Peyer's patch (tissue), 4 donors: Measurements from ENCODE around the gene PKLR. TPM values are rescaled to one million over a fixed set of nuclear protein-coding genes. Genes with fewer than 3 reads are reported as not detected.

Experiments
- DNase-seq, 3 donors: peaks; one replicate each; pipeline ENCODE4 v3.0.0-alpha.2; 2017 to 2019
- H3K27ac ChIP-seq, 4 donors: fragments of 200-600 bp; sonication (generic); one replicate each; pipeline ENCODE4 v1.5.1; 2016 to 2019
- H3K27me3 ChIP-seq, 2 donors: fragments of 200-600 bp; sonication (generic); one replicate each; pipeline ENCODE4 v1.5.1; 2019
- H3K36me3 ChIP-seq, 3 donors: fragments of 200-600 bp; sonication (generic); one replicate each; pipeline ENCODE4 v1.5.1; 2016 to 2019
- H3K4me1 ChIP-seq, 4 donors: fragments of 200-600 bp; sonication (generic); one replicate each; pipeline ENCODE4 v1.5.1; 2016 to 2019
- H3K4me3 ChIP-seq, 4 donors: fragments of 200-600 bp; sonication (generic); 1 replicate in 3 of 4; 2 replicates in 1 of 4; pipeline ENCODE4 v1.5.1; 2016 to 2019; ENCODE audit warnings: mild to moderate bottlenecking in 1 of 4
- H3K9me3 ChIP-seq, 4 donors: fragments of 200-600 bp; sonication (generic); one replicate each; pipeline ENCODE4 v1.5.1; 2016 to 2019; ENCODE audit warnings: mild to moderate bottlenecking in 1 of 4
- CTCF ChIP-seq, 6 experiments: fragments of 450-650 bp in 4 of 6; fragments of 200-600 bp in 2 of 6; sonication (generic) in 1 of 6; IDR thresholded peaks; one replicate each; pipeline ENCODE4 v1.5.1; 2017 to 2019; ENCODE audit warnings: antibody characterized with exemption in 6 of 6, mild to moderate bottlenecking in 3 of 6, moderate library complexity in 1 of 6
- POLR2A ChIP-seq, 2 donors: fragments of 450-650 bp; IDR thresholded peaks; one replicate each; pipeline ENCODE4 v1.5.1; 2017; ENCODE audit warnings: antibody characterized with exemption in 2 of 2, mild to moderate bottlenecking in 2 of 2, moderate library complexity in 2 of 2
- total RNA-seq, 4 donors: library from RNA; depleted of rRNA; stranded (reverse); fragments of >200 nt; gene quantifications; one replicate each; pipeline ENCODE4 v1.1.0, GENCODE V29; 2016

The PKLR gene
- total RNA-seq, 4 donors from 2014 or later = 35.7 to 50.5 (median 36.2) TPM; not detected in 1

- Histone ChIP-seq H3K4me3 (no peak overlapping the region), H3K36me3 (peaks cover 0 to 4% (median 0%) of the 10 kb centered on the region in 3 donors), H3K9me3 (no peaks in the 10 kb centered on the region), H3K4me1 (no peaks in the 10 kb centered on the region), H3K27ac (no peak overlapping the region), H3K27me3 (no peaks in the 10 kb centered on the region)
- DNase-seq = no peak
- TF ChIP-seq CTCF (IDR thresholded peaks at IDR 0.05) (no peak), POLR2A (IDR thresholded peaks at IDR 0.05) (no peak)
Observed at GRCh38 chr1:155286544-155286943, 14.7 kb downstream of the PKLR start.

GRCh38 chr1:155285631-155286044 lies 15.6 kb downstream of the PKLR start:
- no peak for DNase-seq
- H3K27ac ChIP-seq = no peak overlapping the region
- H3K36me3 ChIP-seq = peaks cover 0 to 4% (median 0%) of the 10 kb centered on the region in 3 donors
- no peaks in the 10 kb centered on the region for H3K27me3 ChIP-seq
- TF ChIP-seq CTCF (IDR thresholded peaks at IDR 0.05) (no peak), POLR2A (IDR thresholded peaks at IDR 0.05) (no peak)
- no peaks in the 10 kb centered on the region for H3K4me1 ChIP-seq
- H3K9me3 ChIP-seq = no peaks in the 10 kb centered on the region
- H3K4me3 ChIP-seq = no peak overlapping the region

GRCh38 chr1:155285063-155285462 lies 16.2 kb downstream of the PKLR start:
- TF ChIP-seq CTCF (IDR thresholded peaks at IDR 0.05) (no peak), POLR2A (IDR thresholded peaks at IDR 0.05) (no peak)
- DNase-seq = no peak
- H3K27ac ChIP-seq = no peak overlapping the region
- H3K4me3 ChIP-seq = no peak overlapping the region
- no peaks in the 10 kb centered on the region for H3K4me1 ChIP-seq
- no peaks in the 10 kb centered on the region for H3K27me3 ChIP-seq
- no peaks in the 10 kb centered on the region for H3K9me3 ChIP-seq
- H3K36me3 ChIP-seq = peaks cover 0 to 4% (median 0%) of the 10 kb centered on the region in 3 donors

- Histone ChIP-seq H3K9me3 (no peaks in the 10 kb centered on the region), H3K27ac (no peak overlapping the region), H3K4me1 (no peaks in the 10 kb centered on the region), H3K4me3 (no peak overlapping the region), H3K27me3 (no peaks in the 10 kb centered on the region), H3K36me3 (peaks cover 0 to 4% (median 0%) of the 10 kb centered on the region in 3 donors)
- no peak for DNase-seq
- TF ChIP-seq CTCF (IDR thresholded peaks at IDR 0.05) (no peak), POLR2A (IDR thresholded peaks at IDR 0.05) (no peak)
Observed at GRCh38 chr1:155284476-155284875, 16.8 kb downstream of the PKLR start.

GRCh38 chr1:155282488-155283091 lies 18.6 kb downstream of the PKLR start:
- H3K27me3 ChIP-seq = no peaks in the 10 kb centered on the region
- H3K4me1 ChIP-seq = peaks cover 0 to 14% (median 2%) of the 10 kb centered on the region in 4 donors
- H3K27ac ChIP-seq = no peak overlapping the region
- no peak for DNase-seq
- no peak for TF ChIP-seq CTCF (IDR thresholded peaks at IDR 0.05)
- TF ChIP-seq POLR2A (IDR thresholded peaks at IDR 0.05) = no peak
- no peaks in the 10 kb centered on the region for H3K9me3 ChIP-seq
- no peak overlapping the region for H3K4me3 ChIP-seq
- peaks cover 0 to 4% (median 0%) of the 10 kb centered on the region in 3 donors for H3K36me3 ChIP-seq
